ENCODE results near the gene PSAPL1. TPM values are rescaled to one million over a fixed set of nuclear protein-coding genes. Genes with fewer than 3 reads are reported as not detected.

PSAPL1 gene
- total and polyA plus RNA-seq, 9 donors, result 0.34 TPM; not detected in 8

DNA sequence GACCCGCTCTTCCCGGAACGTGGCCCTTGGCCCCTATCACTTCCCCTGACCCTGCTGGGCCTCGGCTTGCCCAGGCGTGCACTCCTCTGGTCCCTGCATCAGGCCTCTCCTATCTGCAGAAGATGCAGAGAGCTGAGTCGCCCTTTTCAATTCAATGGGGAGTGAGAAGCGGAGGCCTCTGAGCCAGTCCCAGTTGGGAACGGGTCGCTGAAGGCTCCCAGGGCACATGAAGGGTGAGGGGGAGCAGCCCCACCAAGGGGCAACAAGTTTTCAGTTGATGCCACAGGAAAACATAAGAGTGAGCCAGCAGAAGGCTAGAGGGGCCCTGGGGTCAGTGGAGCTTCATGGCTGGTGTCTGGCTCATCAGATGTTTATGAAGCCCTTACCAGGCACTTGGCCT is 17.1 kb downstream of the PSAPL1 start:
- intact Hi-C loops (cut with DNase I), result no loop called here

DNA sequence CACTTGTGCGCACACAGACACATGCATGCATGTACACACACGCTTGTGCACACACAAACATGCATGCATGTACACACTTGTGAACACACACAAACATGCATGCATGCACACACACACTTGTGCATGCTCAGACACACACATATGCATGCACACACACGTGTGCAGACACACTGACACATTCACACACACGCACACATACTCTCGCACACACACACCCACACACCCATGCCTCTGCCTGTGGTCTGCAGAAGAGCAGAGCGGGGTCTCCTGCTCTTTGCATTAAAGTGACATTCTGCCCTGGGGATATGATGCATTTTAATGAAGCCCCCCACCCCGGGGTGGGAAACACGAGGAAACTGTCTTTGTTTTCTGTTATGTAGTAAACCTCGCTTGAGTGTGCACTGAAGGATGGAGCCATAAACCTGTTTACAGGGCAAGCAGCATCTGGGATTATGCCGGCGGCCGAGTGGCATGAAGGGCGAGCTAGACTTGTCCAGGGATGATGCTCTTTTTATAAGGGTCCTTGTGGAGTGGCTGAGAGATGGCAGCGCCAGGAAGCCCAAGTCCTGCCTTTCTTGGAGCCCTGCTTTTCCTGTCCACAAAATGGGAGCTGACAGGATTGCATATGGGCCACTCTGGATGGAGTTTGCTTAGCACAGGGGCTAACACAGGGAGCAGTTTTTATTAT is 17.8 kb downstream of the PSAPL1 start:
- intact Hi-C loops (cut with DNase I), result no loop called here
- WGBS, 3 donors, result 85 to 86% (median 86%) methylated on average over 14 of the region's 14 CpGs

More for the DNA sequence above, 17.1 kb downstream of the PSAPL1 start:
- Histone ChIP-seq H3K9me3 (no peaks in the 10 kb centered on the region), H3K4me1 (ENCODE audit: insufficient read depth) (no peaks in the 10 kb centered on the region), H3K27me3 (no peaks in the 10 kb centered on the region), H3K27ac (no peak overlapping the region), H3K4me3 (no peak overlapping the region), H3K36me3 (no peaks in the 10 kb centered on the region)
- TF ChIP-seq EP300 (IDR thresholded peaks at IDR 0.05) (no peak), POLR2A (IDR thresholded peaks at IDR 0.05) (no peak)
- TF ChIP-seq, protein P1, sequence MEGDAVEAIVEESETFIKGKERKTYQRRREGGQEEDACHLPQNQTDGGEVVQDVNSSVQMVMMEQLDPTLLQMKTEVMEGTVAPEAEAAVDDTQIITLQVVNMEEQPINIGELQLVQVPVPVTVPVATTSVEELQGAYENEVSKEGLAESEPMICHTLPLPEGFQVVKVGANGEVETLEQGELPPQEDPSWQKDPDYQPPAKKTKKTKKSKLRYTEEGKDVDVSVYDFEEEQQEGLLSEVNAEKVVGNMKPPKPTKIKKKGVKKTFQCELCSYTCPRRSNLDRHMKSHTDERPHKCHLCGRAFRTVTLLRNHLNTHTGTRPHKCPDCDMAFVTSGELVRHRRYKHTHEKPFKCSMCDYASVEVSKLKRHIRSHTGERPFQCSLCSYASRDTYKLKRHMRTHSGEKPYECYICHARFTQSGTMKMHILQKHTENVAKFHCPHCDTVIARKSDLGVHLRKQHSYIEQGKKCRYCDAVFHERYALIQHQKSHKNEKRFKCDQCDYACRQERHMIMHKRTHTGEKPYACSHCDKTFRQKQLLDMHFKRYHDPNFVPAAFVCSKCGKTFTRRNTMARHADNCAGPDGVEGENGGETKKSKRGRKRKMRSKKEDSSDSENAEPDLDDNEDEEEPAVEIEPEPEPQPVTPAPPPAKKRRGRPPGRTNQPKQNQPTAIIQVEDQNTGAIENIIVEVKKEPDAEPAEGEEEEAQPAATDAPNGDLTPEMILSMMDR (IDR thresholded peaks at IDR 0.05), result no peak
- WGBS, 3 donors, result 88 to 93% (median 93%) methylated on average over 9 of the region's 9 CpGs
- peak in 2 of 5 donors; percentile 4 to 5 for DNase-seq

DNA sequence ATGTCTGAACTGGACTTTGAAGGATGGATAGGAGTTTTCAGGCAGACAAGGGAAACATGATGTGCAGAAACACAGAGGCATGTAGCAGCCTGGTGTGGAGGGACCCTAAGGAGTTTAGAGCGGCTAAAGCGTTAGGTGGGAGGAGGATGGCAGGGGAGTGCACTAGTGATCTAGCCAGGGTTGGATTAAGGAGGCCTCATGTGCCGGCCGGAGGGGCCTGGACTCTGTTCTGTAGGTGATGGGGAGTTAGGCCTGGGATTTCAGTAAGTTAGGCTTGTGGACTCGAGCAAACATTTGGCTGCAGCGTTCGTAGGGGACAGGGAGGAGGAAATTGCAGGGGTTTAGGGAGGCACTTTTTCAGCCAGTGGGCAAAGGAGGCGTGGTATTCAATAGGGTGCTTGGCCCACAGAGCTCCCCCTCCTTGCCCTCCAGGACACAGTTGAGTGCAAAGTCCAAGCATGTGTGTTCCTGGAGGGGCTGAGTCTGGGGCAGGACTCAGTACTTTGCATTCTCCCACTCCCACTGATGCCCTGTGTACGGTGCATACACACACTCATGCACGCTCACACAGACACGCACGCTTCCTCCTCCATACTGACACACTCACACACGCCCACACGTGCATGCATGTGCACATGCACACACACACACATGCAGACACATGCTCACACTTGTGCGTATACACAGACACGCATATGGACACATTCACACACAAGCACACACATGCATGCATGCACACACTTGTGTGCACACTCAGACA is 18.6 kb downstream of the PSAPL1 start:
- H3K4me3 ChIP-seq, result no peak overlapping the region
- 89 to 91% (median 90%) methylated on average over 16 of the region's 16 CpGs for WGBS, 3 donors
- peak in 2 of 5 donors; percentile 2 to 8 for DNase-seq

More for the DNA sequence above, 17.8 kb downstream of the PSAPL1 start:
- TF ChIP-seq, protein P1 (IDR thresholded peaks at IDR 0.05), result no peak
- TF ChIP-seq EP300 (IDR thresholded peaks at IDR 0.05) (no peak), POLR2A (IDR thresholded peaks at IDR 0.05) (no peak)
- H3K36me3 ChIP-seq, result no peaks in the 10 kb centered on the region
- no peaks in the 10 kb centered on the region for H3K4me1 ChIP-seq (ENCODE audit: insufficient read depth)
- DNase-seq, result peak in 1 of 5 donors; percentile 2
- H3K9me3 ChIP-seq, result no peaks in the 10 kb centered on the region
- H3K4me3 ChIP-seq, result no peak overlapping the region
- no peak overlapping the region for H3K27ac ChIP-seq
- H3K27me3 ChIP-seq, result no peaks in the 10 kb centered on the region

DNA sequence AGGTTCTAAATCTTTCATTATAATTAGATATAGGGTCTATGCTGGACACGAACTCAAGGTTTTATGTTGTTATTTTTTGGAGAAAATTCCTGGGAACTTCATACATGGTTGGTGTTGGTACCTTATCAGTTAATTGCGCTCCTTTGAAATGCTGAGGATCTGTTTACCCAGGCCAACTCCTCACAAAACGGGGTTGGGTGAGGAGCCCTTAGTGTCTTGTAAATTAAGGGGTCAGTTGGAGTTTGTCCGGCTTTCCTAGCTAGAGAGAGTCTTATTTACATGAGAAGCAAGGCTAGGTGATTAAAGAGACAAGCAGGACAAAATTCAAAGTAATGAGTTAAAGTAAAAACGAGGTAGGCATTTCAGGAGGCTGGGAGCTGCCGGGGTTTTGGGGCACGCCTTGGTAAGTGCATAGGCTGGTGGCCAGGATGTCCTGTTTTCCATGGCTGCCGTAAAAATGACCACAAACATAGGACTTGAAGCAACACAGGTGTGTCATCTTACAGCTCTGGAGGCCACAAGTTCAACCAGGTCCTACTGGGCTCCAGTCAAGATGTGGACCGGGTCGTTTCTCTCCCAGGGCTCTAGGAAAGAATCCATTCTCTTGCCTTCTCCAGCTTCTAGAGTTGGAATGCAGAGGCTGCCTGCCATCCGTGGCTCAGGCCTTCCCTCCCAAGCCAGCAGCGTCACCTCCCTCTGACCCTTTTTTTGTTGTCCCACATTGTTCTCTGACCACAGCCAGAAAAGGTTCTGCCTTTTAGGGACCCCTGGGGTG is 19.8 kb downstream of the PSAPL1 start:
- no peak for TF ChIP-seq POLR2A (IDR thresholded peaks at IDR 0.05)
- Histone ChIP-seq H3K4me1 (ENCODE audit: insufficient read depth) (no peaks in the 10 kb centered on the region), H3K36me3 (no peaks in the 10 kb centered on the region), H3K9me3 (no peaks in the 10 kb centered on the region), H3K4me3 (no peak overlapping the region), H3K27ac (no peak overlapping the region), H3K27me3 (no peaks in the 10 kb centered on the region)
- peak in 1 of 5 donors; percentile 2 for DNase-seq
- WGBS, 3 donors, result 70 to 75% (median 72%) methylated on average over 12 of the region's 12 CpGs
- intact Hi-C loops (cut with DNase I), result no loop called here

More for the DNA sequence above, 18.6 kb downstream of the PSAPL1 start:
- no peak overlapping the region for H3K27ac ChIP-seq
- no peaks in the 10 kb centered on the region for H3K36me3 ChIP-seq
- intact Hi-C loops (cut with DNase I), result no loop called here
- TF ChIP-seq, protein P1 (IDR thresholded peaks at IDR 0.05), result no peak
- TF ChIP-seq POLR2A (IDR thresholded peaks at IDR 0.05) (no peak), EP300 (IDR thresholded peaks at IDR 0.05) (no peak)
- no peaks in the 10 kb centered on the region for H3K27me3 ChIP-seq
- H3K4me1 ChIP-seq (ENCODE audit: insufficient read depth), result no peaks in the 10 kb centered on the region
- H3K9me3 ChIP-seq, result no peaks in the 10 kb centered on the region

Measured in ovary (tissue), 9 donors.